Neural cell (in vitro differentiated cells): ENCODE measurements around the gene FHOD3. TPM values are rescaled to one million over a fixed set of nuclear protein-coding genes. Genes with fewer than 3 reads are reported as not detected.

Experiments used
- H2AFZ ChIP-seq: fragments of 200-600, 300-800 bp; sonication (generic), shearing (Covaris generic); 2 replicates; pipeline ENCODE4 v1.6.0; 2014; ENCODE audit warnings: low read depth, mild to moderate bottlenecking, antibody characterized with exemption, low read length, moderate library complexity
- H3F3A ChIP-seq: fragments of 200-600 bp; shearing (Covaris generic); 2 replicates; pipeline ENCODE4 v1.6.1; 2016; ENCODE audit warnings: mild to moderate bottlenecking, moderate library complexity, mixed read lengths, antibody characterized with exemption, low read length; ENCODE audit not compliant: insufficient read depth, poor library complexity, severe bottlenecking
- H3K27ac ChIP-seq: fragments of 200-600, 300-800 bp; sonication (generic), shearing (Covaris generic); 2 replicates; pipeline ENCODE4 v1.5.1; 2014; ENCODE audit warnings: mild to moderate bottlenecking, low read length, moderate library complexity
- H3K27me3 ChIP-seq: fragments of 300-800, 200-600 bp; sonication (generic), shearing (Covaris generic); 2 replicates; pipeline ENCODE4 v1.6.0; 2014; ENCODE audit warnings: mild to moderate bottlenecking, low read depth, low read length, moderate library complexity; ENCODE audit not compliant: insufficient read depth
- H3K36me3 ChIP-seq: fragments of 300-800, 200-600 bp; sonication (generic), shearing (Covaris generic); 2 replicates; pipeline ENCODE4 v1.5.1; 2014; ENCODE audit warnings: mild to moderate bottlenecking, antibody characterized with exemption, low read length, moderate library complexity; ENCODE audit not compliant: insufficient read depth
- H3K4me2 ChIP-seq: fragments of 300-800, 200-600 bp; sonication (generic), shearing (Covaris generic); 2 replicates; pipeline ENCODE4 v1.6.0; 2014; ENCODE audit warnings: mild to moderate bottlenecking, low read length
- H3K4me3 ChIP-seq: fragments of 300-800, 200-600 bp; sonication (generic), shearing (Covaris generic); 2 replicates; pipeline ENCODE4 v1.5.1; 2014; ENCODE audit warnings: mild to moderate bottlenecking, low read length, moderate library complexity
- H3K79me2 ChIP-seq: fragments of 200-600 bp; shearing (Covaris generic); replicated peaks from 2 replicates; pipeline ENCODE4 v1.6.0; 2014; ENCODE audit warnings: mild to moderate bottlenecking, low read length, moderate library complexity; ENCODE audit not compliant: insufficient read depth
- H3K9ac ChIP-seq: fragments of 300-800, 200-600 bp; sonication (generic), shearing (Covaris generic); 2 replicates; pipeline ENCODE4 v1.6.1; 2016; ENCODE audit warnings: mild to moderate bottlenecking, low read length, mixed read lengths
- H3K9me2 ChIP-seq: fragments of 200-600 bp; shearing (Covaris generic); 2 replicates; pipeline ENCODE4 v1.6.1; 2016; ENCODE audit warnings: mild to moderate bottlenecking, low read length, mixed read lengths; ENCODE audit not compliant: insufficient read depth
- H3K9me3 ChIP-seq: fragments of 200-600, 300-800 bp; sonication (generic), shearing (Covaris generic); 2 replicates; pipeline ENCODE4 v1.6.1; 2016; ENCODE audit warnings: mild to moderate bottlenecking, mixed run types, low read length, moderate library complexity, mixed read lengths
- H4K20me1 ChIP-seq: fragments of 200-600 bp; shearing (Covaris generic); 2 replicates; pipeline ENCODE4 v1.6.1; 2016; ENCODE audit warnings: mild to moderate bottlenecking, mixed run types; ENCODE audit not compliant: insufficient read depth
- EP300 ChIP-seq: fragments of 450-650 bp; conservative IDR thresholded peaks from 2 replicates; pipeline ENCODE4 v1.6.1; 2014; ENCODE audit warnings: antibody characterized with exemption, mild to moderate bottlenecking, moderate library complexity; ENCODE audit not compliant: poor library complexity, severe bottlenecking
- EZH2 ChIP-seq: fragments of 200-600, 300-800 bp; shearing (Covaris generic), sonication (generic); IDR thresholded peaks from 2 replicates; pipeline ENCODE4 v1.6.1; 2014; ENCODE audit warnings: antibody characterized with exemption, low read length, borderline replicate concordance, mild to moderate bottlenecking; ENCODE audit not compliant: insufficient read depth, poor library complexity, severe bottlenecking
- MXI1 ChIP-seq: fragments of 450-650 bp; conservative IDR thresholded peaks from 2 replicates; pipeline ENCODE4 v1.6.1; 2014; ENCODE audit warnings: antibody characterized with exemption, mild to moderate bottlenecking; ENCODE audit not compliant: poor library complexity, severe bottlenecking
- POLR2AphosphoS5 ChIP-seq: IDR thresholded peaks from 2 replicates; pipeline ENCODE4 v1.6.1; 2012
- RAD21 ChIP-seq: fragments of 450-650 bp; conservative IDR thresholded peaks from 2 replicates; pipeline ENCODE4 v1.6.1; 2014; ENCODE audit warnings: antibody characterized with exemption, mild to moderate bottlenecking, moderate library complexity
- REST ChIP-seq: IDR thresholded peaks from 2 replicates; pipeline ENCODE4 v1.6.1; 2012; ENCODE audit warnings: borderline replicate concordance
- SMC3 ChIP-seq: fragments of 450-650 bp; conservative IDR thresholded peaks from 2 replicates; pipeline ENCODE4 v1.6.1; 2014; ENCODE audit warnings: antibody characterized with exemption, mild to moderate bottlenecking, moderate library complexity; ENCODE audit not compliant: poor library complexity
- TAF1 ChIP-seq: IDR thresholded peaks from 2 replicates; pipeline ENCODE4 v1.6.1; 2012; ENCODE audit warnings: low read depth
- polyA plus RNA-seq: library from polyadenylated mRNA; depleted of rRNA; stranded (reverse); fragments of >200 nt; gene quantifications from 2 replicates; pipeline ENCODE4 v1.2.3, GENCODE V29; 2014
- TF ChIP-seq, protein P1 (sequence below): fragments of 450-650 bp; IDR thresholded peaks from 2 replicates; pipeline ENCODE4 v1.5.1; 2014; ENCODE audit warnings: antibody characterized with exemption, mild to moderate bottlenecking, moderate library complexity; ENCODE audit not compliant: poor library complexity, severe bottlenecking

Gene FHOD3
- polyA plus RNA-seq, 1 donor from 2014 or later = 19.4 TPM

DNA sequence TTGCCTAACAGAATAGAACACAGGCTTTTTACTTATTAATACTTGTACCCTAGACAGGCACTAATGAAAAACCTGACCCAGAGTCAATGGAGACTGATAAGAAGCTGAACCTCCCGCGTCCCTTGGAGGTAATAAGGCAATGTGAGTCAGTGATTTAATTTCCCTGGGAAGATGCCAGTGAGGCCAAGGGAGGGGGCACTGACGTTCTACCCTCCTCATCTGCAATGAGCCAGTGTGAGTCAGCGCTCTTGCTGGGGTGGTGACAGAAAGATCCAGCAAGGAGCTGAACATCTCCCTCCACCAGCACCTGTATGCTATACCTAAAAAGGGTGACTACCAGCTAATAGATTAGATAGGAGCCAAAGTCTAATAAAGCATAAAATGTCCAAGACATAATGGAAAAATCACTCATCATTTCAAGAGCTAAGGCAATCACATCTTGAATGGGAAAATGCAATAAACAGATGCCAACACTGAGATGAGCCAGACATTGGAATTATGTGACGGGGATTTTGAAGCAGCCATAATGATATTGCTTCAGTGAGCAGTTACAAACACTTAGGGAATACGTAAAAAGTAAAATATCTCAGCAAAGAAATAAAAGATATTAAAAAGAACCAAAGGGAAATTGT, 414.4 kb downstream of the FHOD3 start:
- TF ChIP-seq MXI1 = no peak
- TF ChIP-seq EP300 = no peak
- TF ChIP-seq EZH2 = no peak
- no peak for TF ChIP-seq REST
- TF ChIP-seq SMC3 = no peak
- no peak for TF ChIP-seq POLR2AphosphoS5
- TF ChIP-seq TAF1 = no peak
- no peak for TF ChIP-seq RAD21
- TF ChIP-seq, protein P1, sequence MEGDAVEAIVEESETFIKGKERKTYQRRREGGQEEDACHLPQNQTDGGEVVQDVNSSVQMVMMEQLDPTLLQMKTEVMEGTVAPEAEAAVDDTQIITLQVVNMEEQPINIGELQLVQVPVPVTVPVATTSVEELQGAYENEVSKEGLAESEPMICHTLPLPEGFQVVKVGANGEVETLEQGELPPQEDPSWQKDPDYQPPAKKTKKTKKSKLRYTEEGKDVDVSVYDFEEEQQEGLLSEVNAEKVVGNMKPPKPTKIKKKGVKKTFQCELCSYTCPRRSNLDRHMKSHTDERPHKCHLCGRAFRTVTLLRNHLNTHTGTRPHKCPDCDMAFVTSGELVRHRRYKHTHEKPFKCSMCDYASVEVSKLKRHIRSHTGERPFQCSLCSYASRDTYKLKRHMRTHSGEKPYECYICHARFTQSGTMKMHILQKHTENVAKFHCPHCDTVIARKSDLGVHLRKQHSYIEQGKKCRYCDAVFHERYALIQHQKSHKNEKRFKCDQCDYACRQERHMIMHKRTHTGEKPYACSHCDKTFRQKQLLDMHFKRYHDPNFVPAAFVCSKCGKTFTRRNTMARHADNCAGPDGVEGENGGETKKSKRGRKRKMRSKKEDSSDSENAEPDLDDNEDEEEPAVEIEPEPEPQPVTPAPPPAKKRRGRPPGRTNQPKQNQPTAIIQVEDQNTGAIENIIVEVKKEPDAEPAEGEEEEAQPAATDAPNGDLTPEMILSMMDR = no peak
- Histone ChIP-seq H3K27ac (no peak overlapping the region), H3K27me3 (no peaks in the 10 kb centered on the region)

GRCh38 chr18:36714476-36714875, 417.0 kb downstream of the FHOD3 start:
- Histone ChIP-seq H3F3A (no peaks in the 10 kb centered on the region), H3K4me2 (no peak overlapping the region), H3K4me3 (no peak overlapping the region), H3K9ac (no peak overlapping the region), H3K9me2 (no peaks in the 10 kb centered on the region), H2AFZ (no peak overlapping the region), H3K9me3 (no peaks in the 10 kb centered on the region), H4K20me1 (no peaks in the 10 kb centered on the region), H3K27ac (no peak overlapping the region), H3K79me2 (no peaks in the 10 kb centered on the region), H3K27me3 (no peaks in the 10 kb centered on the region), H3K36me3 (peaks cover 5% of the 10 kb centered on the region)
- no peak for TF ChIP-seq TAF1
- TF ChIP-seq POLR2AphosphoS5 = no peak
- no peak for TF ChIP-seq RAD21
- no peak for TF ChIP-seq REST
- TF ChIP-seq SMC3 = no peak
- TF ChIP-seq EP300 = no peak
- TF ChIP-seq MXI1 = no peak
- no peak for TF ChIP-seq EZH2
- TF ChIP-seq, protein P1 = no peak

More for the DNA sequence above, 414.4 kb downstream of the FHOD3 start:
- Histone ChIP-seq H3K4me2 (no peak overlapping the region), H3F3A (no peaks in the 10 kb centered on the region), H2AFZ (no peak overlapping the region), H3K79me2 (no peaks in the 10 kb centered on the region), H3K9me2 (no peaks in the 10 kb centered on the region), H3K4me3 (no peak overlapping the region), H3K9me3 (no peaks in the 10 kb centered on the region), H3K9ac (no peak overlapping the region), H4K20me1 (no peaks in the 10 kb centered on the region), H3K36me3 (no peaks in the 10 kb centered on the region)
